NCI-H345 treated with DMSO at 0.1 percent for 48 hours (cell line): ENCODE data around the gene PLA2G2F.

Source experiments
- DNase-seq: peaks from one replicate; lab custom pipeline; 2025; ENCODE audit not compliant: unreplicated experiment; lab: John Stamatoyannopoulos, UW

The PLA2G2F gene

DNA sequence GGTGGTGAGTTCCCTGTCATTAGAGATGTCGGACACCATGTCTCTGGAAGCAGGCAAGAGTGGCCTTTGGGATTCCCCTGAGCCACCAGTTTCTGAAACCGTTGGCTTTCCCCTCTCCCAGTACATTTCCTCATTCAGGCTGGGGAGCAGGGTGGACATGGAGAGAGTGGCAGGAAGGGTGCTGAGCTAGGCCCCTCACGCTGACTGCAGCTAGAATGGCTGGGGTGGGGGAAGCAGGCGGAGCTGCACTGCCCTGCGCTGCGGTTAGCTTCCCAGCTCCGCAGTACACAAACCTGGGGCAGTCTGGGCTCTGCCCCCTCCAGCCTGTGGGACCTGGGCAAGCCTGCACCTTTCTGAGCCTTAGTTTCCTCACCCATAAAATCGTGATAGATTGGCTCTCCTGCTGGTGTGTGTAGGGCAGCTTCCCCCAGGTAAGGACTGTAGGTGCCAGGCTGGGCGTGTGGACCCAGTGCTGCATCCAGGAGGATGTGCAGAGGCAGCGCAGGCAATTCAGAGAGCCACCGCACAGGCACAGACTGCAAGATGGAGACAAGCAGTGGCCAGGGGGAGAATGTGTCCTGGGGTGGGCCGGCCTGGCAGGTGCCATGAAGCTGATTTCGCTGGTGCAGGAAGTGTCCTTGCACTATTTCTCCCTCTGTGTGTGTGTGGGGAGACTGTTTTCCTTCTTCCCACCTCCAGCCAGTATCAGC lies 3.0 kb downstream of the PLA2G2F start:
- DNase-seq = no peak

DNA sequence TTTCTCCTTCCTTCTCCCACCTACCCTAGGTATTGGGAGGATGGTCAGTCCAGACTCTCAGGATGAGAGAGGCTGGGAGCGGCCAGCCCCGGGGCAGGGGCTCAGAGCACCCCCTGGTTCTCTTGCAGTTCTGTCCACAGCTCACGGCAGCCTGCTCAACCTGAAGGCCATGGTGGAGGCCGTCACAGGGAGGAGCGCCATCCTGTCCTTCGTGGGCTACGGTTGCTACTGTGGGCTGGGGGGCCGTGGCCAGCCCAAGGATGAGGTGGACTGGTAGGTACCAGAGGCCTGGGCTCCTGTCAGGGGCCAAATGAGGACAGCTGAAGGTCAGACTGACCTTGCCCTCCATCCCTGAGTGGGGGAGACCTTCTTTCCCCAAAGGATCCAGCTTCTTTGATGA lies 4.2 kb downstream of the PLA2G2F start:
- DNase-seq = no peak

DNA sequence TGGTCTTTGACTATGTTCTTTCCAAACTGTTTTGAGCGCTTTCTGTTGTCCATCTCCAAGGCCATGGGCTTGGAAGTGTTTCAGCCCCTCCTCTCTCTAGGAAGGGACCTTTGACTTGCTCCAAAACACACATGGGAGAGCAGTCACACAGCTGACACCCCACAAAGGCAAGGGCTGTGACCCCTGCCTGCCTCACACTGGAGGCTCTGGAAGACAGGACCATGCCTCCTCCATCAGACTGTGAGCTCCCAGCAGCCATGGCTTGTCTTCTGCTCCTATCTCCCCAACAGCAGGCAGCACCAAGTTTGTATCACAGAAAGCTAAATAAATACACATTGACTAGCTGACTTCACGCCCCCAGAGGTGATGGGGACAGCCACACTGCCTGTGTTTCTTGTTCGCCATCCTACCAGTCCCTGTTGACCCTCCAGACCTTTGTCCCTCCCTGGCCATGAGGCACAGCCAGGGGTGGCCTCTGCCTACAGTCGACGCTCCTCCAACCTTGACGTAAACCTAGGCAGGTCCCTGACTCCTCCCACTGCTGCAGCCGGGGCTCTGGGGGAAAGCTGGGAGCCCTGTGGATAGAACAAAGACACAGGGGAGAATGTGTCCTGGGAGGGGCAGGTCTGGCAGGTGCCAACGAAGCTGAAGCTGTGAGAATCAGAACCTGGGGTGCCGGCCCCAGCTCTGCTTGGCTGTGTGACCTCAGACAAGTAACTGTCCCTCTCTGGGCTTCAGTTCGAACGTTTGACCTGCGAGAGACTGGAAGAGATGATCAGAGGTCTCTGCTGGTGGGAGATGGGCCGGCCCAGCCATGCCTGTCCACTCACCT lies 4.8 kb downstream of the PLA2G2F start:
- DNase-seq = no peak

DNA sequence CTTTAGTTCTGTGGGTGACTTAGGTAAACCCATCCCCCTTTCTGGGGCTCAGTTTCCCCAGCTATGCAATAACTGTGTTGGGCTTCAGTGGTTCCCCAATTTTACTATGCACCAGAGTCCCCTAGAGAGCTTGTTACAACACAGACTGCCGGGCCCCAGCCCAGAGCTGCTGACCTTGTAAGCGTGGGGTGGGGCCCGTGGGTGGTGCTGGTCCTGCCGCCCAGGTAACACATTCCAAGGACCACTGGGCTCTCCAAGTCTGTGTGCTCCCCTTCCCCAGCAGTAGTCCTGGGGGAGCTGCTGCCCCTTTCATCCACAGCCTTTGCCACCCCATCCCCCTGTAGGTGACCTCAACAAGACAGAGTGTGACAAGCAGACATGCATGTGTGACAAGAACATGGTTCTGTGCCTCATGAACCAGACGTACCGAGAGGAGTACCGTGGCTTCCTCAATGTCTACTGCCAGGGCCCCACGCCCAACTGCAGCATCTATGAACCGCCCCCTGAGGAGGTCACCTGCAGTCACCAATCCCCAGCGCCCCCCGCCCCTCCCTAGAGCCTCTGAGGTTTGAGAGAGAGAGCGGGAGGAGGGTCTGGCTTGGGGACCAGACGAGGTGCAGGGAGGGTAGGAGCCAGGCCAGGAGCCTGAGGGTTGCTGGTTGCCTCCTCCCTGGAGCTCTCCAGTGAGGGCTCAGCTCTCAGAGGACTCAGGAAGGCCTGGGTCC lies 8.9 kb downstream of the PLA2G2F start:
- no peak for DNase-seq

DNA sequence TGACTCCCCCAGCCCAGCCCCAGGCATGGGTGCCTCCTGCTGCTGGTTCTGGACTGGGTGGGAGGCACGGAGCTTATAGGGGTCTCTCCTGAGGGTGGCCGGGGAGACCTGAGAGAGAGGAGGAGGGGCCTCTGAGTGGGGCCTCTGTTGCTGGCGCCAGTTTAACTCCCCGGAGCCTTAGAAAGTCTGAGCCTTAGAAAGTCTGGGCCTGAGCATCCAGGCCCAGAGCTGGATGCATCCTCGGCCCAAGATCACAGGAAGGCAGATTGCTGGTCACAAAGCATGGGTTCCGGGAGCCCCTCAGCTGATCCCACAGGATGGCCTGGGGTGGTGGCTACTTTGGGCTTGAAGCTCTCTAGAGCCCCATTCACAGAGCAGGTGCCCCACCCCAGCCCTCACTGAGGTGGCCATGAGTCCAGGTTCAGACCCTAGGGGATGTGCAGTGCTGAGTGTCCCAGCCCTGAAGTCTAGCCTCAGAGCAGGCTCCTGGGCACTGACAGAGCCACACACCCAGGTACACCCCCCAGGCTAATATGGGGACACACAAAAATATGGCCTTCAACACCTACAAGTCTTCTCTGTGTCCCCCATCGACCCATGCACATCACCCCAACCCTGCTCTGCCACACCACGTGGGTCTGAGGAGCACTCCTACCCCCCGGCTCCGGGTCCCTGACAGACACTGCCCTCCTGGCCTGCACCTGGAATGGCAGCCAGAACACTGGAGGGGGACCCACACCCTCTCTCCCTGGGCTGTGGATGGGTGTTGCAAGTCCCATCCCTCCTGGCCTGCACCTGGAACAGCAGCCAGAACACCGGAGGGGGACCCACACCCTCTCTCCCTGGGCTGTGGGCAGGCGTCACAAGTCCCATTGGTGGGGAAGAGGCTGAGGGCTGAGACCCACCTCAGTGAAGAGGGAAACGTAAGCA lies 9.7 kb downstream of the PLA2G2F start:
- no peak for DNase-seq

DNA sequence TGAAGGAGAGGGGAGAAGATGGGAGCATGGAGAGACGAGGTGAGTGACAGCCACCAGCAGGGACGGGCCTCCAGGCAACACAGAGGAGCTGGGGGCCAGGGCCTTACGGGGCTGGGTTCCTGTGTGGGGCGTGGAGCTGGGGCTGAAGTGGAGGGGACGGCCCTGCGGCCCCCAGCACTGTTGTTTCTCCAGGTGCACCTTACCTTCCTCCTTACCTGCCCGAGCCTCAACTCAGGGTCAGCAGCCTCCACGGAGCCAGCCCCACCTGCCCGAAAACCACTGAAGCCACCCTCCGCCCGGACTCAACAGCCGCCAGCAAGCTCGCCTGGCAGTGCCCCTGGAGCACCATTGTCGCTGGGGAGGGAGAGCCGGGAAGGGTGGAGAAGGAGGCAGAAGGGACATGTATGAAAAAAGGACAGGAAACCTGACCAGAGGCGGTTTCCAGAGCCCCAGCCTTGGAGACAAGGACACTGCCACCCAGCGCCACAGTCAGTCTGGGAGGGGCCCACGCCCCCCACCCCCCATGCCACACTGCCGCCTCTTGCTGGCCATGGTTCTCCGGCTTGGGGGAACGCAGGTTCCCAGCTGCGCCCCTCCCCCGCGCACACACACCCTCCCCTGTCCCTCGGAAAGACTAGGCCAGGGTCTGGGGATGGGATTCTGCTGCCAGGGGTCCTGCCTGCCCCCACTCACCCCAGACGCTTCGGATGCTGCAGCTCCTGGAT lies 10.6 kb downstream of the PLA2G2F start:
- DNase-seq = no peak

DNA sequence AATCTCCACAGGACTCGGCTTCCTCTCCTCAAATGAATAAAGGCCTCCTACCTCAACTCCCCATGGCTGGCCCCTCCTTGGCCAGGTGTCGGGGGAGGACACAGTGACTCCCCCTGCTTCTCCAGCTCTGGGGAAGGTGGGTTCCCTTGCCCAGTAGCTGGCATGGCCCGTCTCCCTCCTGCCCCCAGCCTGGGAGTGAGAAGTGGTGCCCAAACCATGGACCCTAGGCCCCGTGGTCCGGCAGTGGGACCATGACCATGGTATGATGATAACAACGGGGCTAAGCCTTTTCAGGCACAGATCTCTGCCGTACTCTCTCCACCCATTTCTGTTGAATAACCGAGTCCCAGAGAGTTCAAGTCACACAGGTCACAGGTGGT lies 11.2 kb downstream of the PLA2G2F start:
- no peak for DNase-seq

DNA sequence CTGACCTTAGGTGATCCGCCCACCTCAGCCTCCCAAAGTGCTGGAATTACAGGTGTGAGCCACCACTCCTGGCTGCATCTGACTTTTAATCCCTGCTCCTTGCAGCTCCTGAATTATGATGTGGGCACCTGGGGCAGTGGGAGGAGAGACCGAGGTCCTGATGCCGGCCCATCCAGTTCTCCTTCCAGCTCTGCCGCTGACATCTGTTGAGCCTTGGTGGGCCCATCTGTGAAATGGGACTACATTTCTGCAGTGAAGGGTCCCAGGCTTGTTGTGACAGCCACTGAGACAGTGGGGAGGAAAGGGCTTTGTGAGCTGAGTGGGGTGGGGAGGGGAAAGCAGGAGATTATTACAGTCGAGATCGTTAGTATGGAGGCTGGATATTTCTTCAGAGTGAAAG lies 11.8 kb downstream of the PLA2G2F start:
- DNase-seq = no peak

DNA sequence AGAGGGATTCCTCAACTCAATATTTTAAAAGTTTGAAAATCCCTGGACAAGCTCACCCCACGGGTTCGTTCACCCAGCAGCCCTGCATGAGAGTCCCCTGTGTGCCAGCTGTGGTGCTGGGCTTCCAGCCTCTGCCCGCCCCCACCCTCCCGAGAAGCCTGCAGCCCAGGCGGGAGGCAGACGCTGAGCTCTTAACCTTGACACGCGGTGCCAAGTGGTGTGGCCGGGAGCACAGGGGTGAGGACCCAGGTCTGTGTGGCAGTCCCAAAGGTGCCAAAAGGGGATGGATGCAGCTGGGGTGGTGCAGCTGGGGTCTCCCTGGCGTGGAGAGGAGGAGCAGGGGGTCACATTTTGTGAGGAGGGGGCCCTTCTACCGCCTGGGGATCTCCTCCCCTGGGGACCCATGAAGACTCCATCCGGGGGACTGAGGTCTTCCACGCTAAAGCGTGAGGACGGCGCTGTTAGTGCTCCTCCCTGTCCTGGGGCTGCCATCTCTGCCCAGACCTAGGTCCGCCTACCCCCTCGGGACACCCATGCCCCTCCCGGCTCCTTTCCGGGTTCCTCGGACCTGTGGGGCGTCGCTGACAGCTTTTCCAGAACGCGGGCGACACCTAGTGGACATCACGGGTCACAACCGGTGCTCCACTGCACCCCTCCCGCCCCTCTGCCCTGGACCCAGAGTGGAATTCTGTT lies 12.9 kb downstream of the PLA2G2F start:
- DNase-seq = peak; percentile 60

DNA sequence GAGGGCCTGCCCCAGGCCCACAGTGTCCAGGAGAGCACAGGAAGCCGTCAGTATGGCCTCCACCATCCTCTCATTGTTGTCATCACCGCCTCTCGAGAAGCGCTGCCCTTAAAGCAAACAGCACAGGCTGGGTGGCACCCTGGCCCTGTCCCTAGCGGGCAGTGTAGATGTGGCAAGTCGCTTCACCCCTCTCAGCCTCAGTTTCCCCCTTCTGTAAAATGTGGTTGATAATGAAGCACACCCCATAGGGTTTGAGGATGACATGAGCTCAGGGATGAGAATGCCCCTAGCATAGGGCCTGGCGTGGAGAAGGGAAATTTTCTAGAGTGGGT lies 13.4 kb downstream of the PLA2G2F start:
- no peak for DNase-seq

DNA sequence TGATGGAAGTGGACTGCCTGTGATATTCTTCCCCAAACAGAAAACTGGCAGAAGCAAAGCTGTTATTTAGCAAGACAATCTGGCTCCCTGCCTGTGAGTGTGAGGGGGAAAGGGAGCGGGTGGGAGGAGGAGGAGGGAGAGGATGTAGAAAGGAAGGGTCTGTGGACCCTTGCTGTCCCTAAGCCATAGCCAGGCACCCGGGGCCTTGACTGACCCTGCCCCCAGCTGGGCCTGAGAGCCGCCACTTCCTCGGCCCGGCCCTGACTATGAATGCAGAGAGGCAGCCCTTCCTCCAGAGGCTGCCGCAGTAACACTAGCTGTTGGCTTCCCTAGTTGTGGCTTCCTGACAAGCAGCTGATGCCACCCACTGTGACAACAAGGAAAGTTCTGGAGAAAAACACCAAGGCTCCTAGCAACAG lies 13.9 kb downstream of the PLA2G2F start:
- DNase-seq = no peak

DNA sequence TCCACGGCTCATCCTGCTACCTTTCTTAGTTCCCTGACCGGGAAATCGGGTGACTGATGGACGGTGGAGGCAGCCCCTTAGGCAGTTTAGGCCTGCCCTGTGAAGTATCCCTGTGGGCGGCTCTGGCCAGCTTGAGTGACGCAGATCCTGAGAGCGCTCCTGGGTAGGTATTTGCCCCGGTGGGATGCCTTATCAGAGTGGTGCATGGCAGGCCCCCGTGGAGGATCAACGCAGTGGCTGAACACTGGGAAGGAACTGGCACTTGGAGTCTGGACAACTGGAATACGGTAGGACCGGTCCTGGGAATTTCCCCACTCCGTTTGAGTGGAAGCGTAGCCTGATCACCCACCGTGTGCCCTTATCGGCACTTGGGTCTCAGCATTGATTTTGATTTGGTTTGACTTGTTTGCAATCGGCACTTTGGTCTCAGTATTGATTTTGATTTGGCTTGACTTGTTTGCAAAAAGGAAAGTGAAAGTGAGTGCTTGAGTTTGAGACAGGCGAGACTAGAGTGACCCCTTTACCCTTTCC lies 15.2 kb downstream of the PLA2G2F start:
- no peak for DNase-seq

DNA sequence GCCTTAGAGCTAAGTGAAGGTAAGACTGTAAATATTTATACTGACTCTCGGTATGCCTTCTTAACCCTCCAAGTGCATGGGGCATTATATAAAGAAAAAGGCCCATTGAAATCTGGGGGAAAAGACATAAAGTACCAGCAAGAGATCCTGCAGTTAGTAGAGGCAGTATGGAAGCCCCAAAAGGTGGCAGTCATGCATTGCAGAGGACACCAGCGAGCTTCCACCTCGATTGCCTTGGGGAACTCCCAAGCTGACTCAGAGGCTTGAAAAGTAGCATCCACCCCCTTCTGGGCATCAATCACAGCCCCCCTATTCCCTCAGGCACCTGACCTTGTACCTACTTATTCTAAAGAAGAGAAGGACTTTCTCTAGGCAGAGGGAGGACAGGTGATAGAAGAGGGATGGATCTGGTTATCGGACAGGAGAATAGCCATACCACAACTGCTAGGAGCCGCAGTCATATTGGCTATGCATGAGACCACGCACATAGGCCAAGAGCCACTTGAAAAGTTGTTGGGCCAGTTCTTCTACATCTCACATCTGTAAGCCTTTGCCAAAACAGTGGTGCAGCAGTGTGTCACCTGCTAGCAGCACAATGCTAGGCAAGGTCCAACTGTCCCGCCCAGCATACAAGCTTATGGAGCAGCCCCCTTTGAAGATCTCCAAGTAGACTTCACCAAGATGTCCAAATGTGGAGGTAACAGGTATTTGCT lies 19.4 kb downstream of the PLA2G2F start:
- DNase-seq = no peak

DNA sequence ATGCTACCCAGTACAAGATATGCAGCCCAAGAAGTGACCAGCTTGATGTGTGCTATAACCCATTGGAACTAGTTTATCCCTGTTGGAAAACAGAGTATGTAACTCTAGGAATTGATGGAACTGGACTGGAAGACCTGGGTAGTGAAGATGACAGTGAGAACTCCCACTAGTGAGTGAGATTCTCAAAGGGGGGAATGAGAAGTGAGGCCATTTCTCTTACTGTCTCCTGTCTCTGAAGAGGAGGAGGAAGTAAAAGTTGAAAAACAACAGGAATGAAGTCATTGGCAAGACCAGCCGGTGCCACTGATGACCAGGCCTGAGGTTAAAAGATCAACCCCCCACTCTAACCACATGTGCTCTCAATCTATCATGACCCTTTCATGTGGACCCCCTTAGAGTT lies 20.9 kb downstream of the PLA2G2F start:
- no peak for DNase-seq

DNA sequence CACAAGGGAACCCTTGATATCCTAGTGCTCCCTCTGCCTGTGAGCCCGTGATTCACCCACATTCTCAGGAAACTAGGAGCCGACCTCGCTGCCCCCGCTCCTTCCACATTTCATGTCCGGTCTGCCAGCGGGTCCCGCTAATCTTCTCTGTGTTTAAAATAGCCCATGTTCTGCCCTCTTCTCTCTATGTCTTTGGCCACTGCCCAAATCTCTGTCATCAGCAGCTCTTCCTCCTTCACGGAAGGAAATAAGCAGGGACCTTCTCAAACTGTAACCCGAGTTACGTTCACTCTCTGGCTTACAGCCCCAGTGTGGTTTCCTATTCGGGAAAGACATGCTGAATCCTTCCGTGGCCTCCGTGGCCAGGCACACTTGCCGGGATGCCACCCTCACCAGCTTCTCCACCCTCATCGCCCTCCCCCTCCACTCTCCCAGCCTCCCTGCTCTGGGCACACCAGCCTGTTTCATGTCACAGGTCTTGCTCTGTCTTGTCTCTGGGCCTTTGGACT lies 25.6 kb downstream of the PLA2G2F start:
- no peak for DNase-seq

DNA sequence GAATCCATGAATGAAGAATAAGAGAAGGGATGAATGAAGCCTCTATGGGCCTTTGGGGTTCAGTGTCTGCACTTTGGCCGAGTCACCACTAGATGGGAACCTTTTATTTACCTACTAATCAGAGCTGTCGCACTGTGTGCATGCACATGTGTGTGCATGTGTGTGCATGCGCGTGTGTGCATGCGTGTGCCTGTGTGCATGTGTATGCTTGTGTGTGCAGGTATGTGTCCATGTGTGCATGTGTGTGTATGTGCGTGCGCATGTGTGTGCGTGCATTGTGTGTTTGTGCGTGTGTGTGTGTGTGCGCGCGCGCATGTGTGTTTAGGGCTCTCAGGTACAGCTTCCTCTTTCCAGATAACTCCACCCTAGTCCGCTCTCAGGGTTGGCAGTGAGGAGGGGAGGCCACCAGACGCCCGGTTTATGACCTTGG lies 26.4 kb downstream of the PLA2G2F start:
- no peak for DNase-seq

DNA sequence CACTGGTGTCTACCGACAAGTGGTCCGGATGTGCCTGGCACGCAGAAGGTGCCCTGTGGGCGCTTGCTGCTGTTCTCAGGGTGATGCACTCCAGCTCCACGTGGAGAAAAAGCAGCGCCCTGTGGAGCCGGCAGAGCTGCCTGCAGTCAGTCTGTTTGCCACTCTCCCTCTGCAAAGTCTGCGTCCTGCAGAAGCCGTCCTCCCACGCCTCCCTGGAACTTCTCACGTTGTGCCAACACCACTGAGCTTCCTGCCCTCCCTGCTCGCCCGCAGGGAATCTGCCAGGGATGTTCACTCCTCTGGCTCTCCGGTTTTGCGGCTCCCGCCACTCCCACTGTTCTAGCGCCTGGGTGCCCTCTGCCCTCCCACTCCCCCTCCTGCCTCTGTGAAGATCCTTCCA lies 26.9 kb downstream of the PLA2G2F start:
- DNase-seq = no peak

DNA sequence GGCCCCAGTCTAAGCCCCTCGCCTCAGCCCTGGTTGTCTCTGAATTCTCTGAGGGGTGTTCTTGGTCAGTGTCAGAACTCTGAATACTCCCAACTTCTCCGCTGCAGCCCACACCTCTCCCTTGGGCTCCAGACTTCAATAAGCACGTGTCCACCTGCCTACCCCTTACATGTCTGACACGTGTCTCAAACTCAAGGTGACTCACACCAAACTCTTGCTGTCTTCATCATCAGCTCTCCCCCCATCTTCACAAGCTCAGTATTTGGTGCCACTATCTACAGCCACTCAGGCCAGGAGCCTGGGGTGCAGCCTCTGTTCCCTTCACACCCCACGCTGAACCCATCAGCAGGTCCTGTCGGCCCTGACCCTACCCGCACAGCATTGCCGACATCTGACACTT lies 28.0 kb downstream of the PLA2G2F start:
- DNase-seq = no peak
